Measurements from ENCODE around the gene CAMTA1.
A peak's percentile ranks its signal among the peaks of the same experiment; 100 is the strongest.

The CAMTA1 gene

DNA sequence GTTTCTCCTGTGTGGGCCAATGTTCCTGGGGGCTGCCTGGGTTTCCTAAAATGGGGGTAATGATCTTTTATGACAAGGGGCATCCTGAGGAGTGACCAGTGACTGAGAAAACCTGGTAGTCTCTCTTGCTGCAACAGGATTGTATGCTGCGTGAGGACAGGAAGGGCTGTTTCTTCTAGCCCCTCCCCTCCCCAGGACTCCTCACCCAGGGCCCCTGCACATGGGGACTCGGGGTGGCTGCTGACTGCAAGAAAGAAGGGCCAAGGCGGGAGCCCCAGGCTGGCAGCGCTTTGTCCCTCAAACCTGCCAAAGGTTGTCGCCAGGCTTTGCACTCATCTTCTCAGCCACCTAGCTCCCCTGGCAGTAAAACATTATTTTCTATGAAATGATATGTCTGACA, 442.4 kb downstream of the CAMTA1 start:
- DNase-seq (ENCODE audit: low read depth, low spot score): no peak

DNA sequence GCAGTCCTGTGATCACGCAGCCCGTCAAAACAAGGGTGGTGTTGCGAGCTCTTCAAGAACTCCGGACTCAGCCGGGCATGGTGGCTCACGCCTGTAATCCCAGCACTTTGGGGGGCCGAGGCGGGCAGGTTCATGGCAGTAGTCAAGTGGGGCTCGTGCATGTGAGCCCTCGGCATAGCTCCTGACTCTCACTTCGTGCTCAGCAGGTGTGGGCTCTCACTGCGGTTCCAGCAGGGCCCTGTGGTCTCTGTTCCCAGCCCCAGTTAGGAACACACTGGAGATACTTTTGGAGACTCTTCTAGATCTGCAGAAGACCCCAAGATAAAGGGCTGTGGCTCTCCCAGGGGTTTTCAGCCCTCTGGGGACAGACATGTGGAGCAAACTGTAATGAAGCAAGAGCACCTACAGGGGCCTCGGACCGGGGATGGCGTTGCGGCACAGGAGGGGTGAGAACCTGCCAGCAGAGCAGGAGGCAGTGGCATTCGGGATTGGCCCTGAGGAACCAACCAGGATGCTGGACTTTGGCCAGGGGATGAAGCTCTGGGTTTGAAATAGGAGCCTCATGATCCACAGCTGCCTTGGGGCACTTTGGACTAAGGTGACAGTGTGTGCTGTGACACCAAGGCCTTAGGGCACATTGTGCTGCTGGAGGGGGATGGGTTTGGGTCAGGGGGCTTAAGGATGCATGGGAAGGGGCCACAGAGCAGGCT, 443.2 kb downstream of the CAMTA1 start:
- peak; percentile 56 for DNase-seq (ENCODE audit: low read depth, low spot score)

DNA sequence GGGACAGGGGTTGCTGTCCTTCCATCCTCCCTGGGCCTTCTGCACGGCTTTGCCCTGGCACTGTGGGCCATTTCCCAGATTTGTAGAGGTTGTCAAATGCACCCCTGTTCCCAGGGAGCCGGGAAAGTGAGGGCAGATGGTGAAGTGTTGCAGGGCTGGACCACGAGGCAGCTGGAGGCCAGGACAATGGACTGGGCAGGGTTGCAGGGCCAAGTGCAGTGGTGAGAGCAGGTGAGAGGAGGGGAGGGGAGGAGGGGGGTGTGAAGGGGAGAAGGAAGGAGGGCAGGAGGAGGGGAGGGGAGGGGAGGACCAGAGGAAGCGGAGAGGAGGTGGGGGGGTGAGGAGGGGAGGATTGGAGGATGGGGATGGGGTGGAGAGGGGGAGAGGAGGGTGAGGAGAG, 443.9 kb downstream of the CAMTA1 start:
- DNase-seq (ENCODE audit: low read depth, low spot score): no peak

DNA sequence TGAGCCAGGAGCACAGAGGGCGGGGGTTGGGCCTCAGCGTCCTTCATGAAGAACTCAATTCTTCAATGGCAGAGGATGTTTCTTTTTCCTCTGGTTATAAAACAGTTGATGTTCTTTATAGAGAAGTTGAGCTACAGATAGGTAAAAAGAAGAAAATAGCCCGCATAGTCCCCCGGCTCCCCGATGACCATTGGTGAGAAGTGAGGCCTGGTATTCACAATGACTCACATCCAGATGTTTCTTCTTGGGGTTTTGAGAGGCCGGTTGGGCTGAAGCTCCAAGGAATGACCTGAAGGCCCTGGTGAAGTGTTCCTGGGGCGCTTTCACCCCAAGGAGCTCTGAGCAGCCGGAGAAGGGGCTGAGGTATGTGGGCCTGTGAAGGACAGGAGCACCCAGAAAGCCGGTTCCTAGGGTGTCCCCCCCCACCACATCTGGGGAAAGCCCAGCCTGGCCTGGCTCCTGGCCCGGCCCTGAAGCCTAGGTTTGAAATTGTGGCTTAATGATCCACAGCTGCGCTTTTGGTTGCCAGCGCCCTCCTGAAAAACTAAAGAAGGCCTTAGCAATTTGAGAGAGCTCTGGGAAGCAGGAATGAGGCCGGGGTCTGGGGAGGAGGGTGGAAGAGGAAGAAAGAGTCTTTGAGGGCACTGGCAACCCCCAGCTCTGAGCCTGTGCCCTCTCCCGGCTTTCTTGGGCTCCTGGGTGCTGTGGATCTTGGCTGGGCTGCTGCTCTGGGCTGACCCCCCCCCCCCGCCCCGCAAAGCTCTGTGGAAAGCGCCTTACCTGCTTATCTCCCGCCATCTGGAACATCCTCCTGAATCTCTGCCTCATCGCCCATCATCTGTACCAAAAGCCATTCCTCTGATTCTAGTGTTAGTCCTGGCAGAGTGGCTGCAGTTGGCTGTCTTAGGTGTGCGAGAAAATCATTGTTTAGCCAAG, 444.7 kb downstream of the CAMTA1 start:
- DNase-seq (ENCODE audit: low read depth, low spot score): no peak

DNA sequence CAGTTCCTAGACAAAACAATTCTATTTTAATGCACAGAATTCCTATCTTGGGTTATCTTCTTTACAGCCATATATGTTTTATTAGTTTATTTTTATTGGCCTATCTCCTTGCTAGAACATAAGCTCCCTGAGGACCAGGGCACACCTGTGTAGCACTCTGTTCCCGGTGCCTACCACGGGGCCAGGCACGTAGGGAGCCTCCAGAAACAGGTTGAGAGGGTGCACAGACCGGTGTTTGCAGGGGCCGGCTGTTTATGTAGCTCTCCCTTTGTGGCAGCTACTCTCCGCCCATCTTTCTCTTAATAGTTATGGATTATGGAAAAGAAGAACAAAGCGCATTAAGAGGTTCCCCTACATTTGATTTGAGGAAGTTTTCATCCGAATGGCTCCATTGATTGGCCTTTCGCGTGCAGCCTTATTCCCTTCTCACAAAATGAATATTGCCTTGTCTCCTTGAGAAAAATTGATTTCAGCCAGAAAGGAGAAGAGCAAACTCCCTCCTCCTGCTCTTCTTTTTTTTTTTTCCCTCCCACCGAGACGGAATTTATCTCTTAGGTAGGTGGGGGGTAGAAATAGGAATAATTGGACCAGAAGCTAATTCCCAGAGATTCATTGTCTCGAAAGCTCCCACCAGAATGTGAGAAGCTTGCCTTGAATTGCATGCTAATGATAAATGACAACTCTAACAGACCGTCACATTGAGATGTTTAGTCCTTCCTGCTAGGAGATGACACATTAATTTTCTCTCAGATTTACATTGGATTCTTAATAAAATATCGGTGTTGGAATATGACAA, 447.4 kb downstream of the CAMTA1 start:
- no peak for DNase-seq (ENCODE audit: low read depth, low spot score)

DNA sequence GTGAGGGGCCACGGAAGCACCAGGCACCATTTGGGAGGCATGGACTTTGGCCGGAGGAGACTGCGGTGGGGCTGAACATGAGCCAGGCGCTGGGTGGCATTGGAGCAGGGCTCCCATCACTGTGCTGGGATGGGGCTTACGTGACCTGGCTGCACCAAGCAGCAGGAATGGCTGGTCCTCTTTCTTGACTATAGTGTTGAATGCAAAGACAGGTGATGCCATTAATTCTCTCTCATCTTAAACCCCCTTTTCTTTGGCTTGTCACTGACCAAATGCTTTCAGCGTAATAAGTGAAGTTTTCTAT, 447.9 kb downstream of the CAMTA1 start:
- DNase-seq (ENCODE audit: low read depth, low spot score): no peak

DNA sequence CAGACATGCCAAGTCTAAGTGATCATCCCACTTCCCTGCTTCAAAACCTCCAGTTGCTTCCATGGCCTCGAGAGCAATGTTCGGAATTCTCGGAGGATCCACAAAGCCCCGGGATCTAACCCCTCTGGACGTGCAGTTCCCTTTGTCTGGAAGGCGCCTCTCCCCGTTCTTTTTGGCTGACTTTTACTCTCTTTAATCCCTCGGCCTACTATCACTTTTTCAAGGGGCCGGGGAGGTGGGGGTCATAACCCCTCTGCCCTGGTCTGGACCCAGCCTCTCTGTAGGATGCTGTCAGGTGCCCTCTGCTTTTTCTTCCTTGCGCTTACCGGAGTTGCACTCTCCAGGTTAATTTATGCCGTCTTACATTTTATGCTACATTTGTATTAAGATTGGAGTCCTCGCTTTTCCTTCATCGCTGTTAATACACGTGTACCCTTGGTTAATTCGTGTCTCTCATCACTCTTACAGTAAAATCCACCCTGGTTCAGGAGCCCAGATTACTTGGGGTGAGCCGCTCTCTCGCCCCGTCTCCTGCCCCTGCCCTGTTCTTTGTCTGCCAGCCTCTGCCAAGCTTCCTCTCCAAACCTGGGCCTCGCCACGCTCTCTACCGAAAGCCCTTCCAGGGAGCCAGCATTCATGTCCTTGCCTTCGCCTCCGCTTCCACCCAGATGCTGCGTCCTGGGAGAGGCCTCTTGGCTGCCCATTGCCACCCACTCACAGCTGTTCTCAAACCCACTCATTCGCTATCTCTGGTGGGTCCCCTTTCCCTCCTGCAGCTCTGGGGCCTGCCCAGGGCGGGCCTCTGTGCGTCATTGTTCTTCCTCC, 448.6 kb downstream of the CAMTA1 start:
- no peak for DNase-seq (ENCODE audit: low read depth, low spot score)

DNA sequence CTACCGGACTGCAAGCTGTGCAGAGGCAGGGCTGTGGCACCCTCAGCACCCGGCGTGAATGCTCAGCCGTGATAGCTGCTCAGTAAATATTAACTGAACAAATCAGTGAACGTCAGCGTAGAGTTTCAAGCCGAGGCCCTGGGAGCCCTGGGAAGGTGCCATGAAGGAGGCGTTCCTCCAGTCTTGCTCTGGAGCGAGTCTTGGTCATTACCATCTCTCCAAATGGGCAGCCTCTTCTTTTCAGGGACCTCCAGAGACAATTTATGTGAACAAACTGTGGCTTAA, 449.2 kb downstream of the CAMTA1 start:
- no peak for DNase-seq (ENCODE audit: low read depth, low spot score)

DNA sequence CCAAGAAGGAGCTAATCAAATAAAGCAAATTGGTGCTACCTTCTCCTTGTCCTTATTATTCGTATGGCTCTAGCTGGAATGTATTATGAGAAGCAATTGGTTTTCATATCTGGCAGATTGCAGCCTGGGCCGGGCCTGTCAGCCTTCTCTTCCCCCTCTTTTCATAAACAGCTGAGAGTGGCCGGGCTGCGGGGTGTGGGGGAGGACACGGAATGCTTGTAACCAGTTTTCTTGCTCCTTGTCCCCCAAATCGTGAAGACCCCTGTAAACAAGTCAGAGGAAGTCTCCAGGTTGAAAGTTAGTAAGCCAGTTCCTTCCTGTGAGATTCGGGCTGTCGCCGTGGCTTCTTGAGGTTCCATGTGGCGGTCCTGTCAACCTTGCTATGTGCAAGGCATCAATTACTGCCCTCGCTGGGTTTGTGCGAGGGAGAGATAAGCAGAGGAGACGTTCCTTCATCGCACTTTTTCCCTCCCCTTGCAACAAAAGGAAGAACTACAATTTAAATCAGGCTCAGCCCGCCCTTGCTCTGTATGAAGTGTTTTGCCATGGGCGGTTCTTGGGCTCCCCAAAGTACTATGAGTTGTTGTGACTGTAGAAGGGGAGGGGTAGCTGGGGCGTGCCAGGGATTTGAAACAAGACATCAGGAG, 450.7 kb downstream of the CAMTA1 start:
- DNase-seq (ENCODE audit: low read depth, low spot score): no peak

DNA sequence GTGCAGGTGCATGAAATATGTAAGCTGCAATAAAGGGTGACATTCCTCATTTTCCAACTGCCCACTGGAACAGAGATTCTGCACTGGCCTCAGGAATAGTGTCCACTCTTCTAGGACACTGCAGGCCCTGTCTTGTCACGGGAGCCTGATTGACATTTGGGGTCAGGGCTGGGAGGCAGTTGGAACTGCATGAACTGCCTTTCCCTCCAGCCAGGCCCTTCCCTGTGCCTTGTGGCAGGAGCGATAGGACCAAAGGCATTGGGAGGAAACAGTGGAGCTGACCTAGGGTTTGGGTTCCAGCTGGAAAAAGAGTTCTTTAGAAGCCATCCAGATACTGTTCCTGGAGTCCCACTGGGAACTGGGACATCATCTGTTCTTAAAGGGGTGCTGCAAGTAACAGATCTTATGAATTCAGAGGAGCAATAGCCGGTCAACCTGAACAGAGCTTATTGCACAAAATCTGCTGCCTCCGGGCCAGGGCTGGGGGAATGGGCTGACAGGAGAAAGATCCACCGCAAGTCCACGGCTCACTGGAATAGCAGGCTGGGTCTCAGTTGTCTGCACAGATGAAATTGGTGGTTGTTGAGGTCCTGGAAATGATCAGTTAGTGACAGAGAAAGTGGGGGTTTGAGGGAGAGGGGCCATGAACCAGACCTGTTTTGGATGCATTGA, 451.7 kb downstream of the CAMTA1 start:
- DNase-seq (ENCODE audit: low read depth, low spot score): no peak

DNA sequence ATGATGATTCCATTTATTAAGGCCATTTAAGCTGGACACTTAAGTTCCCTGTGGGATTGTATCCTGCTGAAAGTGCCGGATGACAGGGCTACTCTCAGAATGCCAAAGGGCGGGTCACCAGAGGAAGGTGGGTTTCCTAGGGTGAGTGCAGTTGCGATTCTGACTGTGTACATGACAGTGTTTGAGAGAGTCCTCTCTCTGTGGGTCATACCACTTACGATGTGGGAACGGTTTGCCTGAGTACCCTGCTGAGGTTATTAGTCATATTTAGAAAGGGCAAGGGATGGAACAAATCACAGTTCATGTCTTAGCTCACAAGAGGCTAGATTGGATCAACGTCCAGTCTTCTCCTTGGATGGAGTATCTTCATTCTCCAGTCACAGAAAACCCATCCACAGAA, 461.9 kb downstream of the CAMTA1 start:
- DNase-seq (ENCODE audit: low read depth, low spot score): no peak

DNA sequence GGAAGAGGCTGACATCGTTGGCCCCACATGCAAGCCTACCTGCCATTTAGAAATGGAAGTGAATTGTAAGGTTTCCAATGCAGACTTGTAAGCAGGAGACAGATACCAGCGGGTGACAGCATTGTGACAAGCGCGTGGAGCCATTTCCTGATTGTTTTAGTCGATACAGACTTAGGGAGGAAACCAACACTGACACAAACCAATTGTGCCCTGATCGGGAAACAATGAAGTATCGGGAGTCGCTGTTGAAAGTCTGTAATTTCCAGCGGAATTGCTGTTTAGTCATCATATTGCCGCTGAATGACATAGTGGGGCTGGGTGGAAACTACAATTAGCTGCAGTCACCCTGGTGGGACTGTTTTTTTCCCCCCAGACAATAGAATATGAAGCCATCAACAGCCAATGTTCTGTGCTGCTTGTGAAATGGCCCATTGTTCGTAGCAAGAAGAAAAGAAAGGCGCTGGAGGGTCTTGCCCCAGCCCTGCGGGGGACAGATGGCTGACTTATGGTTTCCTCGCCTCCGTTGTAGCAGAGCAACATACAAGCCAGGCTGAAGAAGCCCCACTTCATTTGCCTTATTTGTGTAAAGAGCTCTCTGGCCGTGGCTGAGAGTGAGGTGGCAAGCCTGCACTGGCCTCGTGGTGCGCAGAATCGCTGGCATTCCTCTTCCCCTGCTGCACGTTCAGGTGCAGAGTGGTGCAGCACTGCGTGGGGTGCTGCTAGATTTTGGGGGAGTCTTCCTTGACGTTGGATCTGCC, 462.7 kb downstream of the CAMTA1 start:
- DNase-seq (ENCODE audit: low read depth, low spot score): no peak

DNA sequence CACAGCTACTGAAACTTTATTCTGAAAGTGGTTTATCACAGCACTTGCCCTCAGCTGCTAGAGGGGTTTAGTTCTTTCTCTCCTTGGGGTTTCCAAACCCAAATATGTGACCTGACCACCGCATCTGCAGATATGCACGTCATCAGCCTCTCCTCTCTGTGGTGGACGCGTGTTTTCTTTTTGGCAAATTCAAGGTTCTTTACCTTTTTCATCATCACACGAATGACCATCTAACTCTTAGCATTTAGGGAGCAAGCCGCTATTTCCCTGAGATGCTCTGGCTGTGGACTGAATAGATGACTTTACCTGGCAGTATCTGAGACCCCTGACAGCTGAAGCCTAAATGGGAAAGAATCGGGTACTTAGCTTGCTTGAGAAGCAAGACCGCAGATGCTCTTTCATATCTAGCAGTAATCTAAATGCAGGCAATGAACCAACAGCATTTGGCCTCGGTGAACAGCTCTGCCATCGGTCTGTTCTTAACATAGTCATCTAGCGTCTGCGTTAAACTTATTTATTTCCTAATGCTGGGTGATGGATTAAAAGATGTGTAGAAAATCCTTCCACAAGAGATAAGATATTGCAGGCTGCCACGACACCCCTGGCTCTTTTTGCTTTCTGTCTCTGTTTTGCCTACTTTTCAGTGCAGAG, 463.4 kb downstream of the CAMTA1 start:
- no peak for DNase-seq (ENCODE audit: low read depth, low spot score)

DNA sequence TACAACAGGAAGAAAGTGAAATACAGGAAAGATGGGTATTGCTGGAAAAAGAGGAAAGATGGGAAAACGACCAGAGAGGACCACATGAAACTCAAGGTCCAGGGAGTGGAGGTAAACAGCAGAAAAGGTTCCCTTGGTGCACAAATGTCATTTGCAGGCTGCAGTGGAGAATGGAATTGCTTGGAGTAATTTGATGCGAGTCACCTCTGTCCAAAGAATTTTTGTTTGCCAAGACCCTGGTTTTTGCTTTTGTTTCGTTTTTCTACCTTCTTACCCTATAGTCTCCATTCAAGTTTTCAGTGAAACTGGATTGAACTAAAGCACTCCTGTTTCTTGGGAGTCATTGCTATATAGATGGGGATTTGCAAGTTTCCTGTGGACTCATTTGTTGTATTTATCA, 464.3 kb downstream of the CAMTA1 start:
- no peak for DNase-seq (ENCODE audit: low read depth, low spot score)

DNA sequence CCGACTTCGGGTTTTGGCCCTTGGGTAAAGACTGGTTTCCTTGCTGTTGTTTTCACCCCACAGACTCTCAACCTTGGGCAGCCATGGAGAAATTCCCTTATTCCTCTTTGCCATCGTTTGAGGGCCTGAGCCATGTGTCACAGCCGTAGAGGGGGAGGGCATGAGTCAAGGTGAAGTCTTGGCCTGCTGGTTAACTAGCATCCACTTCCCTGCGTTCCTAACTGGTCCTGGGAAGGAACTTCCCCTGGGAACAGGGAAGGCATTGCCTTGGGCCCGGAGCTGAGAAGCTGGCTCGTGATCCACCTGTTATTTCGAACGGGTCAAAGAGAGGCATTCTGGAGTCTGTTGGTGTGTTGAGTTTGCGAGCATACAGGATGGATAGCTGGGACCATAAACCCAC, 464.9 kb downstream of the CAMTA1 start:
- no peak for DNase-seq (ENCODE audit: low read depth, low spot score)

DNA sequence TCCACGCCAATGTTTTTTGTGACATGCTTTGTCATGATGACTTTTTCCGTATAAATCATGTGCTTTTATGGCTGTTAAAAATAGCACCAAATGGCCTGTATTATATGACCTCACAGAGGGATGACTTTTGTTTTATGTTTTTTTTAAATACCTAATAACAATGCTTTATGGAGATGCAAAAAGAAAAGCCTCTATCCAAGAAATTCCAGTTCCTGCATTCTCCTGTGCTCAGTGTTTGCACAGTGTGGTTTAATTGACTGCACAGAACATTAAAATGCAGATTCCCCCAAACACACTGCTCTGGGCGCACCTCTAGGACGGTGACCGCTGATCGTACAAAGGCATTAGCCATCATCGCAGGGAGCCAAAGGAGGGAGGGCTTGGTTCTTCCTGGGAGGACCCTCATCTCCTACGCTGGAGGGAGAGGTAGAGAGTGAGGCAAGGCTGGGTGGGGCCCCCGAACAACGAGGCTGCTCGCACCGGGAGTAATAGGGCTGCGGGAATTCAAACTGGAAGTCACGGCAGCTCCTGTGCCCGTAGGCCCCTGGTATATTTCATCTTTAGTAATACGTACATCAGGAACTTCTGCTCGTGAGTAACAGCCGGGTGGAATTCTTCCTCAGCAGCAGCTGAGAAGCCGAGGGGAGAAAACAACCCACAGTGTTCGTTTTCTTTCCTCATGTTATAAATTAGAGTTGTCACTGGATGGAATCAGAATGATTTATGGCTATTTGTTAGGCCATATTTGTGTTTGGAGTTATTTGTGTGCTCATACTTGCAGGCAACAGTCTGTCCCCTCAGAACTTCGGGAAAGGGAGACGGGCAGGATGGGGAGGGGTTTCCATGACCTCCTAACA, 465.6 kb downstream of the CAMTA1 start:
- DNase-seq (ENCODE audit: low read depth, low spot score): no peak

DNA sequence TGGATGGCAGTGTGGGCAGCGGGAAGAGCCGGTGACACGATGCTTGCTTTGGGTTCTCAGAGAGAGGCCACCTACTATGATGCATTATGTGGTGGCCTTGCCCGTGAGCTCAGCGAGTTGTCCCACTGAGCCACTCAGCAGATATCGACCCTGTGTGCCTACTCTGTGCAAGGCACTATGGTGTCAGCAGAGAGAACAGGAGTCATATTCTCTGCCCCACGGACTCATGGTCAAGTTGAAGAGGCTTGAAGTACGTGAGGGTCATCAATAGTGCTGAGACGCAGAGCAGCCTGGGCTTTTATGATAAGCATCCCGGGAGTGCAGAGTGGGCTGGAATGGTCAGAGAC, 466.2 kb downstream of the CAMTA1 start:
- no peak for DNase-seq (ENCODE audit: low read depth, low spot score)

DNA sequence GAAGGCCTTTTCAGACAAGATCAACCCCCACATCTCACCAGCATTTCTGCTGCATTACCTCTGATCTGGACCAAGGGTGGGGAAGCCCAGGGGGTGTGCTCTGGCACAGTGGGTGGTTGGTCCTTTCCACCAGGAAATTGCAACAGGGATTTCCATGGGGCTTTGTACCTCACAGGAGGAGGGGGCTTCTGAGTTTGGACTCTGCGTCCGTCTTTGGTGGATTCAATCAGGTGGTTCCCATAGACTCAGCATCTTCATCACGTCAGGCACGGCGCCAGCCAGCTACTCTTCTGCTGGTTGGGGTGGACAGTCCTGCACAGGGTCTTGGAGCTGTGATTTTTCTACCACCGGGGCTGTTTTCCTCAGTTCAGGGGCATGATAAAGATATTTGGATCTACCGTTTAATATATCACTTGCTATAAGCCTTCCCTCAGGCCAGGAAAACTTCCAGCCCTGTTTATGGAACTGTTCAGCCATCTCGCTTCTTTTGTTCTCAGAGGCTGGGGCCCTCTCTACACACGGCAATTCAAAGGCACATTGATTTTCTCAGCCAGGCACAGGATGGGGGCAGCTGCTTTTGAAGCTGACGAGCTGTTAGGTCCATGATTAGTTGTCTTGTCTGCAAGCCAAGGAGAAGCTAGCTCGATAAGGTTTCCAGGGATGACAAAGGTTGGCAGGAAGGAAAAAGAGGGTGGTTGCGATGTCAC, 467.3 kb downstream of the CAMTA1 start:
- DNase-seq (ENCODE audit: low read depth, low spot score): no peak
